Measurements from ENCODE around the gene ENPP4.

DNA sequence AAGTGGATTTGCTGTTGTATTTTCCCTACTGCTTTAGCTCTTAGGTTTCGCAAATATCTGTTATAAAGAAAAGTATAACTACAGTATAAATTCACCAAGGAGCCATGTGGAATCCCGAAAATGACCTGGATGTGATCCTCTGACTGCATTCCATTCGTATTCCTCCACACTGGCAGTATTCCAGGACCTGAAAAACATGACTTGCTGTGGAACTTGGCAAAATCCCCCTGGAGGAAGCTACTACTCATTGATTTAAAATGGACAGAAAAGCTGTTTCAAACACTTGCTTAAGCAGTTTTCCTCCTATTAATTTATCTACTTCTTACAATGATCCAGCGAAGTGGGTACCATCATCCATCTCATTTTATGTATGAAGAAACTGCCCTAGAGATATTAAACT lies 54.3 kb downstream of the ENPP4 start:
- TF ChIP-seq, protein P1, sequence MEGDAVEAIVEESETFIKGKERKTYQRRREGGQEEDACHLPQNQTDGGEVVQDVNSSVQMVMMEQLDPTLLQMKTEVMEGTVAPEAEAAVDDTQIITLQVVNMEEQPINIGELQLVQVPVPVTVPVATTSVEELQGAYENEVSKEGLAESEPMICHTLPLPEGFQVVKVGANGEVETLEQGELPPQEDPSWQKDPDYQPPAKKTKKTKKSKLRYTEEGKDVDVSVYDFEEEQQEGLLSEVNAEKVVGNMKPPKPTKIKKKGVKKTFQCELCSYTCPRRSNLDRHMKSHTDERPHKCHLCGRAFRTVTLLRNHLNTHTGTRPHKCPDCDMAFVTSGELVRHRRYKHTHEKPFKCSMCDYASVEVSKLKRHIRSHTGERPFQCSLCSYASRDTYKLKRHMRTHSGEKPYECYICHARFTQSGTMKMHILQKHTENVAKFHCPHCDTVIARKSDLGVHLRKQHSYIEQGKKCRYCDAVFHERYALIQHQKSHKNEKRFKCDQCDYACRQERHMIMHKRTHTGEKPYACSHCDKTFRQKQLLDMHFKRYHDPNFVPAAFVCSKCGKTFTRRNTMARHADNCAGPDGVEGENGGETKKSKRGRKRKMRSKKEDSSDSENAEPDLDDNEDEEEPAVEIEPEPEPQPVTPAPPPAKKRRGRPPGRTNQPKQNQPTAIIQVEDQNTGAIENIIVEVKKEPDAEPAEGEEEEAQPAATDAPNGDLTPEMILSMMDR (conservative IDR thresholded peaks at IDR 0.05; ENCODE audit: low read depth, low read length) = no peak
- TF ChIP-seq EZH2 (IDR thresholded peaks at IDR 0.05; ENCODE audit: borderline replicate concordance, low read depth, low read length, poor library complexity, severe bottlenecking) = no peak

Measured in A673 (cell line).